Measurements from ENCODE around the gene BICDL1. TPM values are rescaled to one million over a fixed set of nuclear protein-coding genes. Genes with fewer than 3 reads are reported as not detected.

BICDL1 gene
- total and polyA plus RNA-seq, 8 donors: 2.0 to 23.0 (median 6.8) TPM

DNA sequence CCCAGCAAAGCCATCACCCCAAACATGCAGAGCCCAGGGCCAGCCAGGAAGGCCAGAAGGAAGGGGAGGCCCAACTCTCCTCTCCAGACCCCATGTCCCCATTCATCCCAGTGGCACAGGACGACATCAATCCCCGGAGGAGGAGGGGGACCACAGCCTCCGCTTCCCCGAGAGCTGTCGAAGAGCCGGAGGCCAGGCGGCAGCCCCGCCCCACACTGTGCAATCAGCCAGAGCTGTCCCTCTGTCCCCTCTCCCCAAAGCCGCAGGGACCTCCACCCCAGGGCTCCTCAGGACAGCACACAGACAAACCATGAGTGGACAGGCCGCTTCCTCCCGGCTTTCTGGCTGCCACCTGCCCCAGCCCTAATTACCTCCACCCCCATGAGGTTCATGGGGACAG lies 110.7 kb downstream of the BICDL1 start:
- WGBS, 2 donors: 95 to 96% methylated on average over 11 of the region's 11 CpGs
- TF ChIP-seq, protein P1, sequence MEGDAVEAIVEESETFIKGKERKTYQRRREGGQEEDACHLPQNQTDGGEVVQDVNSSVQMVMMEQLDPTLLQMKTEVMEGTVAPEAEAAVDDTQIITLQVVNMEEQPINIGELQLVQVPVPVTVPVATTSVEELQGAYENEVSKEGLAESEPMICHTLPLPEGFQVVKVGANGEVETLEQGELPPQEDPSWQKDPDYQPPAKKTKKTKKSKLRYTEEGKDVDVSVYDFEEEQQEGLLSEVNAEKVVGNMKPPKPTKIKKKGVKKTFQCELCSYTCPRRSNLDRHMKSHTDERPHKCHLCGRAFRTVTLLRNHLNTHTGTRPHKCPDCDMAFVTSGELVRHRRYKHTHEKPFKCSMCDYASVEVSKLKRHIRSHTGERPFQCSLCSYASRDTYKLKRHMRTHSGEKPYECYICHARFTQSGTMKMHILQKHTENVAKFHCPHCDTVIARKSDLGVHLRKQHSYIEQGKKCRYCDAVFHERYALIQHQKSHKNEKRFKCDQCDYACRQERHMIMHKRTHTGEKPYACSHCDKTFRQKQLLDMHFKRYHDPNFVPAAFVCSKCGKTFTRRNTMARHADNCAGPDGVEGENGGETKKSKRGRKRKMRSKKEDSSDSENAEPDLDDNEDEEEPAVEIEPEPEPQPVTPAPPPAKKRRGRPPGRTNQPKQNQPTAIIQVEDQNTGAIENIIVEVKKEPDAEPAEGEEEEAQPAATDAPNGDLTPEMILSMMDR (IDR thresholded peaks at IDR 0.05): no peak
- no peaks in the 10 kb centered on the region for H3K27me3 ChIP-seq
- DNase-seq (no peak), FAIRE-seq (no peak), ATAC-seq (no peak)
- no peak overlapping the region for H3K27ac ChIP-seq
- peaks cover 0 to 34% (median 4%) of the 10 kb centered on the region in 3 donors for H3K36me3 ChIP-seq
- H3K9me3 ChIP-seq: no peaks in the 10 kb centered on the region
- intact Hi-C loops (cut with DNase I): no loop called here
- H3K4me3 ChIP-seq: no peak overlapping the region
- peaks cover 0 to 8% (median 8%) of the 10 kb centered on the region in 3 donors for H3K4me1 ChIP-seq

DNA sequence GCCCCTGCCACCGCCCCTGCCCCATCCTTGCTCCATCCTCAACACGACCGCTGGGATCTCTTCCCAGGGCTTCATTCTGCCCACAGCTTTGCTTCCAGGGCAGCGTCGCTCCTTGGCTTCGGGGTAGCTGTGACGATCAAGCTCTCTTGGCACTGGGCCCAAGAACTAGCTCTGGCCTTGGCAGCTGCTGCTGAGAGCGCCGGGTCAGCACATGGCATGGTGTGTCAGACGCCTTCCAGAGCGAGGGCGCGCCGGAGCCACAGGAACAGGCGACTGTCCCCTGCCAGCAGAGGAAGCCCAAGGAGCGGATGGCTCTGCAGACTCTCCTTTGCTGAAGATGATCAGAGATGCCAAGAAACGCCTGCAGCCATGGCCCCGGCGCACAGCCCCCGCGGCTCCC lies 111.6 kb downstream of the BICDL1 start:
- Histone ChIP-seq H3K27ac (no peak overlapping the region), H3K4me3 (no peak overlapping the region), H3K4me1 (peaks cover 0 to 8% (median 8%) of the 10 kb centered on the region in 3 donors), H3K36me3 (peaks cover 0 to 34% (median 4%) of the 10 kb centered on the region in 3 donors), H3K27me3 (no peaks in the 10 kb centered on the region), H3K9me3 (no peaks in the 10 kb centered on the region)
- intact Hi-C loops (cut with DNase I): no loop called here
- TF ChIP-seq, protein P1 (IDR thresholded peaks at IDR 0.05): no peak
- WGBS, 2 donors: 46 to 55% methylated on average over 21 of the region's 21 CpGs
- DNase-seq (peak in 4 of 6 donors; percentile 53 to 88 (median 75)), FAIRE-seq (no peak), ATAC-seq (peak; percentile 56 to 74 (median 61))

DNA sequence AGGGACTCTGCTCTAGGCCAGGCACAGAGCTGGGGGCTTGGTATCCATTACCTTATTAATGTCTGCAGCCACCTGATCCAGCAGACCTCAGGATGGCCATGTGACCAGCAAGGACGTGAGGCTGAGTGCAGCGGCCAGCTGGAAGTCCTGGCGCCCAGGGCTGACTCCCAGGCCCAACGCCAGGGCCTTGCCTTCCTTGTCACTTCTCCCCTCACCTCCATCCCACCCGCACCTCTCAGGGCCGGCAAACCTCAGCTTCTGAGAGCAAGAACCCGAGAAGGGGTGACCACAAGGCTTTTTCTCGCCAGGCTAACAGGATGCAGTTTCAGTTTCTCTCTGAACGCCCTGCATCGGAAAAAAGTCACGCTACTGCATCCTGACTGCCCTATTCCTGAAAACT lies 112.1 kb downstream of the BICDL1 start:
- H3K36me3 ChIP-seq: peaks cover 0 to 31% (median 4%) of the 10 kb centered on the region in 3 donors
- H3K4me3 ChIP-seq: no peak overlapping the region
- FAIRE-seq: no peak
- H3K27ac ChIP-seq: no peak overlapping the region
- intact Hi-C loops (cut with DNase I): no loop called here
- no peaks in the 10 kb centered on the region for H3K27me3 ChIP-seq
- peaks cover 0 to 8% (median 8%) of the 10 kb centered on the region in 3 donors for H3K4me1 ChIP-seq
- peak in 3 of 4 donors; percentile 24 to 50 (median 32) for ATAC-seq
- H3K9me3 ChIP-seq: no peaks in the 10 kb centered on the region
- TF ChIP-seq, protein P1 (IDR thresholded peaks at IDR 0.05): no peak
- no peak for DNase-seq
- WGBS, 2 donors: 55 to 58% methylated on average over 11 of the region's 11 CpGs

DNA sequence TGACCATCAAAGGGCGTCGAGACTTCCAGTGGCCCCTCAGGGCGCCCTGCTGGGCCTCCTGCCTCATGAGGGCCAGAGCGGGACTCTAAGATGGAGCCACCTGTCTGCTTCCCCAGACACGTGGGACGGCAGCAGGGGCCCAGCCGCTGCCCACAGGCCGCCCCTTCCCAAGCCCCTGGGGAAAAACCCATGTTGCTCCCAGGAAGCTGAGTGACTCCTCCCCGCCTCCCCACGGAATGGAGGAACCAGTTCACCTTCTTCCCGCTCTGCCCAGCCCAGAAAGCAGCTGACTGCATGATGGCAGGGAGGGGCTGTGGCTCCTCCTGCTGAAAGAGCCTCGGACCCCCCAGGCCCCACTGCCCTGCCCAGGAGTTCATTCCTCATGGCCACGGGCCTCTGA lies 112.6 kb downstream of the BICDL1 start:
- Histone ChIP-seq H3K27me3 (no peaks in the 10 kb centered on the region), H3K4me1 (peaks cover 0 to 8% (median 8%) of the 10 kb centered on the region in 3 donors), H3K27ac (no peak overlapping the region), H3K9me3 (no peaks in the 10 kb centered on the region), H3K4me3 (no peak overlapping the region), H3K36me3 (peaks cover 0 to 26% (median 3%) of the 10 kb centered on the region in 3 donors)
- FAIRE-seq (no peak), ATAC-seq (peak in 1 of 4 donors; percentile 17), DNase-seq (no peak)
- intact Hi-C loops (cut with DNase I): no loop called here
- TF ChIP-seq, protein P1 (IDR thresholded peaks at IDR 0.05): no peak
- WGBS, 2 donors: 84 to 87% methylated on average over 13 of the region's 13 CpGs

DNA sequence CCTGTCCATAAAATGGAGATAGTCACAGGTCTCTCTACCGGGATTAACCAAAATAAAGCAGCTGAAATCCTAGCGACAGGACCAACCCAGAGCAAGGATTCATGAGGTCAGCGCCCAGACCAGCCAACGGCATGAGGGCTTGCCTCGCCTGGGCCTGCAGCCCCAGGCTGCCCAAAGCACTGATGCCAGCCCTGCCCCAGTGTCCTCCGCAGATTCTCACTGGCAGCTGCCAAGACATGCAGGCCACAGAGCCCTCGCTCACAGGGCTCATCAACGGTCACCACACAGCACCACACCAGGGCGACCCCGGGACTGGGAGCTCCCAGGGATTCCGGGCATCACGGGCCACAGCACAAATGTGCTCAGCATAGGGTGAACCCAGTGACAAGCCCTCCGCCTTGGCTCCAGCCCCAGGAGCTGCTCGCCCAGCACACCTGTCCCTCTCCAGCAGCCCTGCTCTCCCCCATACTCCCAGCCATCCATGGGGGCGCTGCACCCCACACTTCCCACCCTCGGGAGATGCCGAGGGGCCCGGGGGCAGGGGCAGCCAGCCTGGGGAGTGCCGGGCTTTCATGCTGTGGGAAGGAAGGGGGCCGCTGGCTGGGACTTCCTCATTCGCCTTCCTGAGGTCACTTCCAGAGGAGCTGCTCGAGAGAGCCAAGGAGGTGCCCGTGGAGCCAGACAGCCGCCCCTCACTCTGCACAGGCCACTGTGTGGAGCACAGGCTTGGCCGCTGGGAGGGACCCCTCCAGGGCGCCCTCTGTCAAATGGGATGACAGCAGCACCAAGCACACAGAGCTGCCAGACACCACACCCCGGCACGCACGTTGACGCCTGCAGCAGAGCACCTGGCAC lies 113.4 kb downstream of the BICDL1 start:
- Histone ChIP-seq H3K36me3 (peaks cover 0 to 20% (median 0%) of the 10 kb centered on the region in 3 donors), H3K4me1 (peaks cover 0 to 8% (median 8%) of the 10 kb centered on the region in 3 donors), H3K4me3 (no peak overlapping the region), H3K27ac (no peak overlapping the region), H3K9me3 (no peaks in the 10 kb centered on the region), H3K27me3 (no peaks in the 10 kb centered on the region)
- no peak for FAIRE-seq
- ATAC-seq: no peak
- 91% methylated on average over 25 to 30 of the region's 30 CpGs for WGBS, 2 donors
- intact Hi-C loops (cut with DNase I): no loop called here
- DNase-seq: peak in 1 of 6 donors; percentile 28
- TF ChIP-seq, protein P1 (IDR thresholded peaks at IDR 0.05): no peak

Measured in pancreas (tissue), 10 donors.